Ishikawa (cell line): ENCODE data around the gene COQ4.

Experiments
- CEBPB ChIP-seq: IDR thresholded peaks from 2 replicates; pipeline ENCODE4 v1.6.1; 2012
- CREB1 ChIP-seq: IDR thresholded peaks from 2 replicates; pipeline ENCODE4 v1.6.1; 2012; ENCODE audit warnings: low read depth
- EGR1 ChIP-seq: IDR thresholded peaks from 2 replicates; pipeline ENCODE4 v1.6.1; 2012
- EP300 ChIP-seq: IDR thresholded peaks from 2 replicates; pipeline ENCODE4 v1.6.1; 2012; ENCODE audit warnings: borderline replicate concordance
- FOXM1 ChIP-seq: IDR thresholded peaks from 2 replicates; pipeline ENCODE4 v1.6.1; 2012; ENCODE audit warnings: low read depth, borderline replicate concordance
- NFIC ChIP-seq: IDR thresholded peaks from 2 replicates; pipeline ENCODE4 v1.6.1; 2012
- RAD21 ChIP-seq: IDR thresholded peaks from 2 replicates; pipeline ENCODE4 v1.6.1; 2012; ENCODE audit warnings: low read depth
- TAF1 ChIP-seq: IDR thresholded peaks from 2 replicates; pipeline ENCODE4 v1.6.1; 2012; ENCODE audit warnings: low read depth, mild to moderate bottlenecking
- TCF12 ChIP-seq: IDR thresholded peaks from 2 replicates; pipeline ENCODE4 v1.6.1; 2012; ENCODE audit warnings: low read depth
- TEAD4 ChIP-seq: IDR thresholded peaks from 2 replicates; pipeline ENCODE4 v1.6.1; 2012
- YY1 ChIP-seq: IDR thresholded peaks from 2 replicates; pipeline ENCODE4 v1.6.1; 2012; ENCODE audit warnings: low read depth
- ZBTB7A ChIP-seq: IDR thresholded peaks from 2 replicates; pipeline ENCODE4 v1.6.1; 2012; ENCODE audit warnings: low read depth
- TF ChIP-seq, protein P1 (sequence below): IDR thresholded peaks from 2 replicates; pipeline ENCODE4 v1.6.1; 2012; ENCODE audit warnings: low read depth, mild to moderate bottlenecking
- TF ChIP-seq, protein P2 (sequence below): IDR thresholded peaks from 2 replicates; pipeline ENCODE4 v1.6.1; 2012
- TF ChIP-seq, protein P3 (sequence below): IDR thresholded peaks from 2 replicates; pipeline ENCODE4 v1.6.1; 2012

COQ4 gene

DNA sequence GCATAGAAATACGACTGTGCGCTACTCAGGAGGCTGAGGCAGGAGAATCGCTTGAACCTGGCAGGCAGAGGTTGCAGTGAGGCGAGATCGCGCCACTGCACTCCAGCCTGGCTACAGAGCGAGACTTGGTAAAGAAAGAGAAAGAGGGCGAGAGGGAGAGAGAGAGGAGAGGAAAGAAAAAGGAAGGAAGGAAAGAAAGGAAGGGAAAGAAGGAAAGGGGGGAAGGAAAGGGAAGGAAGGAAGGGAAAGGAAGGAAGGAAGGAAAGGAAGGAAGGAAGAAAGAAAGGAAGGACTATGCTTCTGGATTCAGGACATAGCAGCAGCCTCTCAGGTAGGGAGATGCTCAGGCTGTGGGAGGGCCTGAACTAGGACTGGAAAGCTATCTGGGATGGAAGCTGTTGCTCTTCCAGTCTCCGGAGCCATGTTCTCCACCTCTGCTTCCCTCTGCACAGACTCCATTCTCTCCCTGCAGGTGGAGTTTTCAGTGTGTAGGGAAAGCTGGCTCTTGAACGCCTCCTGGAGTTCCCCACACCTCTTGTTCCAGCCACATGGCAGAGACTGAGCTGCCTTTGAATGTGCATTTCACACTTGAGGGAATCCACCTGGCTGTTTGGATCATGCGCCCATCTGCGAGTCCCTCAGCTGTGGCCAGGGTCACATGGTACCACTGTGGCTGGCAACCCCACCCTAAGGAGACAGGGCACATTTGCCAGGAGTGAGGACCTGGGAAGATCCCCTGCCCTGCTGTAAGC lies 37.4 kb upstream of the COQ4 start:
- TF ChIP-seq EP300 (no peak), EGR1 (no peak), CEBPB (no peak), TEAD4 (no peak), ZBTB7A (no peak), FOXM1 (no peak), TAF1 (no peak), RAD21 (no peak), YY1 (no peak), CREB1 (no peak), NFIC (no peak)
- TF ChIP-seq, protein P1, sequence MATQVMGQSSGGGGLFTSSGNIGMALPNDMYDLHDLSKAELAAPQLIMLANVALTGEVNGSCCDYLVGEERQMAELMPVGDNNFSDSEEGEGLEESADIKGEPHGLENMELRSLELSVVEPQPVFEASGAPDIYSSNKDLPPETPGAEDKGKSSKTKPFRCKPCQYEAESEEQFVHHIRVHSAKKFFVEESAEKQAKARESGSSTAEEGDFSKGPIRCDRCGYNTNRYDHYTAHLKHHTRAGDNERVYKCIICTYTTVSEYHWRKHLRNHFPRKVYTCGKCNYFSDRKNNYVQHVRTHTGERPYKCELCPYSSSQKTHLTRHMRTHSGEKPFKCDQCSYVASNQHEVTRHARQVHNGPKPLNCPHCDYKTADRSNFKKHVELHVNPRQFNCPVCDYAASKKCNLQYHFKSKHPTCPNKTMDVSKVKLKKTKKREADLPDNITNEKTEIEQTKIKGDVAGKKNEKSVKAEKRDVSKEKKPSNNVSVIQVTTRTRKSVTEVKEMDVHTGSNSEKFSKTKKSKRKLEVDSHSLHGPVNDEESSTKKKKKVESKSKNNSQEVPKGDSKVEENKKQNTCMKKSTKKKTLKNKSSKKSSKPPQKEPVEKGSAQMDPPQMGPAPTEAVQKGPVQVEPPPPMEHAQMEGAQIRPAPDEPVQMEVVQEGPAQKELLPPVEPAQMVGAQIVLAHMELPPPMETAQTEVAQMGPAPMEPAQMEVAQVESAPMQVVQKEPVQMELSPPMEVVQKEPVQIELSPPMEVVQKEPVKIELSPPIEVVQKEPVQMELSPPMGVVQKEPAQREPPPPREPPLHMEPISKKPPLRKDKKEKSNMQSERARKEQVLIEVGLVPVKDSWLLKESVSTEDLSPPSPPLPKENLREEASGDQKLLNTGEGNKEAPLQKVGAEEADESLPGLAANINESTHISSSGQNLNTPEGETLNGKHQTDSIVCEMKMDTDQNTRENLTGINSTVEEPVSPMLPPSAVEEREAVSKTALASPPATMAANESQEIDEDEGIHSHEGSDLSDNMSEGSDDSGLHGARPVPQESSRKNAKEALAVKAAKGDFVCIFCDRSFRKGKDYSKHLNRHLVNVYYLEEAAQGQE = no peak

DNA sequence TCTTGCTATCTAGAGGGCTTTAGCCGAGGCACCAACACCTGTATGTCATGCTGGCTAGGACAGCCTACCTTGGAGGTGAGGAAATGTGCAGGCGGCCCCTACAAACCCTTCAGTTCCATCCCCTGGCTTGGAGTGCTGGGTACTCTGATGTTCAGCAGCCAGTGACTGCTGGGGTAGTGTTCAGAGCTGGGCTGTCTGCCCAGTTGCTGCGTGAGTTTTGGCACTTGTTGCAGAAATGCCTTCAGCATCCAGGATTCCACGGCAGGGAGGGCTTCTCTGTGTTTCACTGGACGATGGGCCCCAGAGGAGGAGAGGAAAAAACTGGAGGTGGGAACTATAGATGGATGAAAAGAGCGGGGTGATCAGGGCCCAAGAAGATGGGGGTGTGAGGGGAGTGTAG lies 36.2 kb upstream of the COQ4 start:
- TF ChIP-seq, protein P2, sequence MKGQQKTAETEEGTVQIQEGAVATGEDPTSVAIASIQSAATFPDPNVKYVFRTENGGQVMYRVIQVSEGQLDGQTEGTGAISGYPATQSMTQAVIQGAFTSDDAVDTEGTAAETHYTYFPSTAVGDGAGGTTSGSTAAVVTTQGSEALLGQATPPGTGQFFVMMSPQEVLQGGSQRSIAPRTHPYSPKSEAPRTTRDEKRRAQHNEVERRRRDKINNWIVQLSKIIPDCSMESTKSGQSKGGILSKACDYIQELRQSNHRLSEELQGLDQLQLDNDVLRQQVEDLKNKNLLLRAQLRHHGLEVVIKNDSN = no peak
- TF ChIP-seq TAF1 (no peak), FOXM1 (no peak), ZBTB7A (no peak), TEAD4 (no peak), TCF12 (no peak), NFIC (no peak), YY1 (no peak), CEBPB (no peak)
- TF ChIP-seq, protein P1 = no peak

DNA sequence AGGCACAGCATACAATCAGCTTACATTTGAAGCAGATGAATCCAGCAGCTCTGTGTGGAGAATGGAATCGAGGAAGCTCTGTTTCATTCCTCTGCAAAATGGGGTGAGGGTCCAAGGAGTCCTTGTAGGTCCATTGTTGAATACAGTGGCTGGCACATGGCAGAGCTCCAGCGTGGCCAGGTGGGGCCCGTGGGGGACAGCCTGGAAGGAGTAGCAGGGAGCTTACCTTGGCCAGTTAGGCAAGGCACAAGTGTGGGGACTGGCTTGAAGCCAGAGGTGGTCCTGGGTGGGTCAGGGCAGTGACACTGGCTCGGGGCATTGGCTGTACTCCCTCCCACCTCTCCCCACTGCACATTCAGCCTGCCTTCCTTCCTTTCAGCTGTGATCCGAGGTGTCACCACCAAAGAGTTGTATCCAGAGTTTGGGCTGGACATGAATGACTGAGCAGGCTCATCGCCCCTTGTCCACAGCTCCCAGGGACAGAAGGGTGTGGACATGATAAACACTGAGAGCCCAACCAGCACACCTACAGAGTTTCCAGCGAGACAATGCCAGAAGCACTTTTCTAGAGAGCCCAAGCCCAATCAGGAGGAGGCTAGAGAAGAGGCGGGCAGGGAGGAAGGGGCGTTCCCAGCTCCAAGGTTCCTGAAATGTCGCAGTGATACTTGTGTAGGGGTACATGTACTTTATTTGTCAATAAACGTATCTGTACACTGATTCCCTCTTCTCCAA lies 34.2 kb upstream of the COQ4 start:
- TF ChIP-seq FOXM1 = no peak
- TF ChIP-seq CEBPB = no peak
- TF ChIP-seq, protein P2 = no peak
- TF ChIP-seq, protein P3, sequence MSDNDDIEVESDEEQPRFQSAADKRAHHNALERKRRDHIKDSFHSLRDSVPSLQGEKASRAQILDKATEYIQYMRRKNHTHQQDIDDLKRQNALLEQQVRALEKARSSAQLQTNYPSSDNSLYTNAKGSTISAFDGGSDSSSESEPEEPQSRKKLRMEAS = no peak
- TF ChIP-seq YY1 = no peak
- no peak for TF ChIP-seq TEAD4
- TF ChIP-seq TAF1 = no peak
- no peak for TF ChIP-seq ZBTB7A
- TF ChIP-seq NFIC = no peak
- no peak for TF ChIP-seq EGR1
- TF ChIP-seq CREB1 = no peak
- TF ChIP-seq RAD21 = no peak
- TF ChIP-seq, protein P1 = no peak
- TF ChIP-seq TCF12 = no peak
- no peak for TF ChIP-seq EP300

DNA sequence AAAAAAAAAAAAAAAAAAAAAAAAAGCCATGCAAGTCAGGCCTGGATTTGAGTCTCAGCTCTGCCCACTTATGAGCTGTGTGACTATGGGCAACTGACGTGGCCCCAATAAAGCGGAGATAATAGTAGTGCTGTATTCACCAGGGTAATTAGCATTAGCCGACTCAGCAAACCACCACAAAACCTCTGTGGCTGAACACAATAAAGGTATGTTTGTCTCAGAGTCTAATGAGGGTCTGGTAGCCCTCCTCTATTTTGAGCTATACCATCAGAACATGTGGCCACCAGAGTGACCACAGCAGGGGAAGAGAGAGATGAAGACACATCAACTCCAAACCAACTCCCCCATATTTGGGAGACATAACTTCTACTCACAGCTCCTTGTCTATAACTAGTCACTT lies 30.6 kb upstream of the COQ4 start:
- TF ChIP-seq RAD21 (no peak), EGR1 (no peak), NFIC (no peak), EP300 (no peak), ZBTB7A (no peak), YY1 (no peak), TAF1 (no peak), FOXM1 (no peak)
- TF ChIP-seq, protein P3 = no peak
- TF ChIP-seq, protein P2 = no peak
